ENCODE results near the gene LILRB3. TPM values are rescaled to one million over a fixed set of nuclear protein-coding genes. Genes with fewer than 3 reads are reported as not detected.
"Not testable (repeated sequence)": the region's sequence is repeated elsewhere in the genome, so short reads cannot be mapped to it uniquely, and the experiment has no call there.

The LILRB3 gene
- total RNA-seq, 3 donors from 2014 or later = 1.6 to 28.3 (median 11.5) TPM

GRCh38 chr19:54233941-54234340, 11.1 kb upstream of the LILRB3 start:
- intact Hi-C loops (cut with DNase I; ENCODE audit: low total_unique reads) = loop anchor here (1.0 to 10.0 kb wide), 2 partner anchors 26 to 59 kb away; partner anchors contain the start of gene TMC4
- Histone ChIP-seq H3K4me1 (no peaks in the 10 kb centered on the region), H3K27ac (no peak overlapping the region), H3K27me3 (peaks cover 0 to 16% of the 10 kb centered on the region in 2 donors), H3K36me3 (no peaks in the 10 kb centered on the region), H3K9me3 (peaks cover 0 to 8% of the 10 kb centered on the region in 2 donors), H3K4me3 (no peak overlapping the region)
- TF ChIP-seq, protein P1, sequence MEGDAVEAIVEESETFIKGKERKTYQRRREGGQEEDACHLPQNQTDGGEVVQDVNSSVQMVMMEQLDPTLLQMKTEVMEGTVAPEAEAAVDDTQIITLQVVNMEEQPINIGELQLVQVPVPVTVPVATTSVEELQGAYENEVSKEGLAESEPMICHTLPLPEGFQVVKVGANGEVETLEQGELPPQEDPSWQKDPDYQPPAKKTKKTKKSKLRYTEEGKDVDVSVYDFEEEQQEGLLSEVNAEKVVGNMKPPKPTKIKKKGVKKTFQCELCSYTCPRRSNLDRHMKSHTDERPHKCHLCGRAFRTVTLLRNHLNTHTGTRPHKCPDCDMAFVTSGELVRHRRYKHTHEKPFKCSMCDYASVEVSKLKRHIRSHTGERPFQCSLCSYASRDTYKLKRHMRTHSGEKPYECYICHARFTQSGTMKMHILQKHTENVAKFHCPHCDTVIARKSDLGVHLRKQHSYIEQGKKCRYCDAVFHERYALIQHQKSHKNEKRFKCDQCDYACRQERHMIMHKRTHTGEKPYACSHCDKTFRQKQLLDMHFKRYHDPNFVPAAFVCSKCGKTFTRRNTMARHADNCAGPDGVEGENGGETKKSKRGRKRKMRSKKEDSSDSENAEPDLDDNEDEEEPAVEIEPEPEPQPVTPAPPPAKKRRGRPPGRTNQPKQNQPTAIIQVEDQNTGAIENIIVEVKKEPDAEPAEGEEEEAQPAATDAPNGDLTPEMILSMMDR (IDR thresholded peaks at IDR 0.05) = no peak
- TF ChIP-seq POLR2A (IDR thresholded peaks at IDR 0.05) (no peak), POLR2AphosphoS5 (IDR thresholded peaks at IDR 0.05) (no peak)
- no peak for DNase-seq (ENCODE audit: low spot score in 2 of 2)

DNA sequence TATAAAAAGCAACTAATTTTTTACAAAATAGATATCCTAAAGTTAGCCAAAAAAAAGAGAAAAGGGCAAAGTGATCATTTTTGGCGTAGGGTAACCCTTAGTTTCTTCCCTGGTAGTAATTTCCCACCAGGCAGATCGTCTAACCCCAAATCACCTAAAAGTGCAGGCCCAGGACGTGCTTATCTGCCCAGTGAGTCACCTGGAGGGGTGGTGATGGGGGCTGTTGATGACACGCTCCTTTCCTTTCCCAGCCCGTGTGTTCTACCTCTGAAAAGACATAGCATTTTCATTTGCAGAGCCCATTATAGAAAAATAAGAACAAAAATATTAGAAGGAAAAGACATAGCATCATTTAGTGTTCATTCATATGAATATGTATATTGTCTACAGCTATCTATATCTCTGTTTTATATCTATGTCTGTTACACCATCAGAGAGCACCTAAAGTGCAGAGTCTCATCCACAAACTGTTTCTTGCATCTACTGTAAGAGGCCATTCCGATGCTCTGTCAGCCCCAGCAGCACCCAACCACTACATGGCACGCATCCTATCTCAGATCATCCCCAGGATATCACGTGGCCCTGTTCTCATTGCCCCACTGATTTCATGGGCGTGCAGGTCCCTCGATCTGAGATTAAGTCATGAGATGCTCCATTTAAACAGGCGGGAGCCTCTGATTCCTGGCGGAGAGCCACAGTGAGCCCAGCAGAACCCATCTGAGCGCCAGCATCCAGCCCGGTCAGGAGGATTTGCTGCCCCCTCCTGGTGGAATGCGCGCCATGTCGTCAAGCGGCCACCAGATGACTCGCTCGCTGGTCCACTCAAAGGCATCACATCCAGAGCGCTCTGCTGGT, 8.5 kb upstream of the LILRB3 start:
- Histone ChIP-seq H3K27ac (no peak overlapping the region), H3K9me3 (peaks cover 0 to 8% of the 10 kb centered on the region in 2 donors), H3K4me3 (no peak overlapping the region), H3K36me3 (no peaks in the 10 kb centered on the region), H3K27me3 (peaks cover 0 to 14% of the 10 kb centered on the region in 2 donors), H3K4me1 (no peaks in the 10 kb centered on the region)
- TF ChIP-seq, protein P1 (IDR thresholded peaks at IDR 0.05) = peak; percentile 50 to 85 (median 85)
- TF ChIP-seq POLR2A (IDR thresholded peaks at IDR 0.05) = no peak
- peak in 1 of 3 donors; percentile 37 for TF ChIP-seq POLR2AphosphoS5 (IDR thresholded peaks at IDR 0.05)
- peak; percentile 60 to 80 for DNase-seq (ENCODE audit: low spot score in 2 of 2)
- intact Hi-C loops (cut with DNase I; ENCODE audit: low total_unique reads) = loop anchor here (10.0 kb wide), 1 partner anchor 57 kb away; the partner anchor contains the start of gene TMC4

GRCh38 chr19:54230031-54230430, 7.2 kb upstream of the LILRB3 start:
- H3K4me3 ChIP-seq = no peak overlapping the region
- no peak for DNase-seq (ENCODE audit: low spot score in 2 of 2)
- H3K36me3 ChIP-seq = no peaks in the 10 kb centered on the region
- intact Hi-C loops (cut with DNase I; ENCODE audit: low total_unique reads) = loop anchor here (10.0 kb wide), 1 partner anchor 55 kb away; the partner anchor contains the start of gene TMC4
- H3K27me3 ChIP-seq = peaks cover 0 to 14% of the 10 kb centered on the region in 2 donors
- no peak overlapping the region for H3K27ac ChIP-seq
- peaks cover 0 to 5% of the 10 kb centered on the region in 2 donors for H3K9me3 ChIP-seq
- H3K4me1 ChIP-seq = no peaks in the 10 kb centered on the region
- TF ChIP-seq, protein P1 (IDR thresholded peaks at IDR 0.05) = no peak
- TF ChIP-seq POLR2AphosphoS5 (IDR thresholded peaks at IDR 0.05) (no peak), POLR2A (IDR thresholded peaks at IDR 0.05) (no peak)

DNA sequence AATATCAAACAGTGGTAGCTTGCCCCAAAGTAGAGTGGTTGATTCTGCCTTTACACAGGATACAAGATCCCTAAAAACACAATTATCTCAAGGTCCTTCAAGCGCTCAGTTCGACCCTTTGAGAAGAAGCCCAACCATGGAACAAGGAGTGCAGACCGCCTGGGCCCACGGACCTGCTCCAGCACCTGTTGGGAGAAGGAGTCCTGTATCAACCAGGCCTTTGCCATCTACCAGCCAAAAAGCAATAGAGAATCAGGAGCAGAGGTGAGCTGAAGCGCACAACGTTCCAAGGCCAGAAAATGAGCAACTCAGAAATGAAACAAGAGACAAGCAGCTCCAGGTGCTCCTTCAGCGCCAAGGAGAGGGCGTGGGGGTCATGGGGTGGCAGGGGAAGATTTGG, 6.3 kb upstream of the LILRB3 start:
- no peaks in the 10 kb centered on the region for H3K36me3 ChIP-seq
- H3K27ac ChIP-seq = no peak overlapping the region
- H3K4me1 ChIP-seq = no peaks in the 10 kb centered on the region
- no peak overlapping the region for H3K4me3 ChIP-seq
- no peak for DNase-seq (ENCODE audit: low spot score in 2 of 2)
- TF ChIP-seq POLR2A (IDR thresholded peaks at IDR 0.05) (no peak), POLR2AphosphoS5 (IDR thresholded peaks at IDR 0.05) (no peak)
- TF ChIP-seq, protein P1 (IDR thresholded peaks at IDR 0.05) = no peak
- peaks cover 0 to 14% of the 10 kb centered on the region in 2 donors for H3K27me3 ChIP-seq
- intact Hi-C loops (cut with DNase I; ENCODE audit: low total_unique reads) = no loop called here
- H3K9me3 ChIP-seq = no peaks in the 10 kb centered on the region

- H3K27ac ChIP-seq; intact Hi-C loops (cut with DNase I; ENCODE audit: low total_unique reads); H3K9me3 ChIP-seq; H3K36me3 ChIP-seq; H3K4me1 ChIP-seq; H3K27me3 ChIP-seq; DNase-seq (ENCODE audit: low spot score in 2 of 2); H3K4me3 ChIP-seq: not testable (repeated sequence)
Observed at GRCh38 chr19:54224619-54225018, 1.8 kb upstream of the LILRB3 start.

DNA sequence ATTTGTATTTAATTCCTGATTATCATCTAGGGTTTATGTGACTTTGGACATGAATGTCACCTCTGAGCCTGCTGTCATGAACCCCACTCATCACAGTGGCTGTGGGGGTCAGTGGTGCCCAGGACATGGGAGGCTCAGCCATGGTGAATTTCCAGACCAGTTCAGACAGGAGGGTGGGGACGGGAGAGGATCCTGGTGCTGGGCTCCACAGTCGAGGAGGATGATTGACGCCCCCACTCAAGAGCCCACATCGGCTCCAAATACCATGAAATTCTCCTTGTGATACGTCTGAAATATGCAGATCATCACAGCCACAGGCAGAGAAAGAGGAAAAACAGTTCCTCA, 1.1 kb upstream of the LILRB3 start:
- intact Hi-C loops (cut with DNase I; ENCODE audit: low total_unique reads); H3K27ac ChIP-seq: not testable (repeated sequence)

GRCh38 chr19:54223277-54223936, 600 bp upstream of the LILRB3 start:
- H3K9me3 ChIP-seq; H3K4me1 ChIP-seq; H3K36me3 ChIP-seq; intact Hi-C loops (cut with DNase I; ENCODE audit: low total_unique reads); H3K4me3 ChIP-seq; H3K27me3 ChIP-seq; DNase-seq (ENCODE audit: low spot score in 2 of 2); H3K27ac ChIP-seq: not testable (repeated sequence)

More for the DNA sequence above, 1.1 kb upstream of the LILRB3 start:
- H3K4me3 ChIP-seq; DNase-seq (ENCODE audit: low spot score in 2 of 2); H3K27me3 ChIP-seq; H3K4me1 ChIP-seq; H3K9me3 ChIP-seq; H3K36me3 ChIP-seq: not testable (repeated sequence)

DNA sequence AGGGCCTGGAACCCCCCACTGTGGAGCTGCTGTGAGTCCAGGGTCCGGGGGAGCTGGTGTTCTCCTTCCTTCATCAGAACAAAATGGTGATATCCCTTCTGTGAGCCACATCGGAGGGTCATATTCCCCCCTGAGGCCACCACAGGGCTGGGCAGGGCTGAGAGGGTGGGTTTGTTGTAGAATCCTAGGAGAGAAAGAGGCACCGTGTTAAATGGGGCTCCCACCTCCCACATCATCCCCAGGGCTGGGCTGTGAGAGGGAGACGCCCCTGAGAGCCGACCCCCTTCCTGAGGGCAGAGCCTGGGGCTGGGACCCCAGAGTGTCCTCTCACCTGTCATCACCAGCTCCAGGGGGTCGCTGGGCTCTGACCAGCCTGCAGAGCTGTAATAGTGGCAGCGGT, 860 bp downstream of the LILRB3 start:
- intact Hi-C loops (cut with DNase I; ENCODE audit: low total_unique reads); H3K4me1 ChIP-seq; H3K27me3 ChIP-seq; DNase-seq (ENCODE audit: low spot score in 2 of 2); H3K36me3 ChIP-seq; H3K4me3 ChIP-seq; H3K27ac ChIP-seq; H3K9me3 ChIP-seq: not testable (repeated sequence)
